HG03469 (cell line): ENCODE measurements around the gene DGCR2.

ENCODE experiments used
- ATAC-seq: cut with Tn5 transposase; IDR thresholded peaks from one replicate; pipeline ENCODE4 v1.9.1; 2021; ENCODE audit warnings: mild to moderate bottlenecking, moderate library complexity, moderate number of reproducible peaks; ENCODE audit not compliant: unreplicated experiment

Gene DGCR2

GRCh38 chr22:19146215-19146968 lies 24.2 kb upstream of the DGCR2 start:
- no peak for ATAC-seq

GRCh38 chr22:19143967-19144400 lies 21.8 kb upstream of the DGCR2 start:
- no peak for ATAC-seq

- no peak for ATAC-seq
Measured at GRCh38 chr22:19143212-19143611, 21.0 kb upstream of the DGCR2 start.

GRCh38 chr22:19142394-19142793 lies 20.2 kb upstream of the DGCR2 start:
- no peak for ATAC-seq

GRCh38 chr22:19139974-19140373 lies 17.8 kb upstream of the DGCR2 start:
- ATAC-seq = no peak

- no peak for ATAC-seq
Measured at GRCh38 chr22:19139001-19139356, 16.8 kb upstream of the DGCR2 start.

GRCh38 chr22:19138217-19139000 lies 16.2 kb upstream of the DGCR2 start:
- ATAC-seq = no peak

GRCh38 chr22:19137384-19138216 lies 15.4 kb upstream of the DGCR2 start:
- ATAC-seq = no peak

GRCh38 chr22:19136915-19137314 lies 14.7 kb upstream of the DGCR2 start:
- no peak for ATAC-seq

GRCh38 chr22:19134874-19135273 lies 12.7 kb upstream of the DGCR2 start:
- no peak for ATAC-seq

GRCh38 chr22:19134176-19134831 lies 12.1 kb upstream of the DGCR2 start:
- no peak for ATAC-seq

- no peak for ATAC-seq
Measured at GRCh38 chr22:19133561-19133960, 11.3 kb upstream of the DGCR2 start.

GRCh38 chr22:19132693-19133400 lies 10.6 kb upstream of the DGCR2 start:
- ATAC-seq = no peak

- no peak for ATAC-seq
Measured at GRCh38 chr22:19132153-19132552, 9.9 kb upstream of the DGCR2 start.

- no peak for ATAC-seq
Measured at GRCh38 chr22:19131685-19132015, 9.4 kb upstream of the DGCR2 start.

- no peak for ATAC-seq
Measured at GRCh38 chr22:19130959-19131684, 8.9 kb upstream of the DGCR2 start, which contains the start of gene TSSK2. TSS of gene TSSK2 (plus strand) at chr22:19131308. CDS start at chr22:19131400, 92 bp downstream.

GRCh38 chr22:19129871-19130270 lies 7.7 kb upstream of the DGCR2 start:
- no peak for ATAC-seq

- no peak for ATAC-seq
Measured at GRCh38 chr22:19128946-19129727, 6.9 kb upstream of the DGCR2 start.

- ATAC-seq = no peak
Measured at GRCh38 chr22:19128009-19128401, 5.8 kb upstream of the DGCR2 start.
